Neural progenitor cell (in vitro differentiated cells): ENCODE results near the gene CEBPE.

Experiments used
- EZH2 ChIP-seq: fragments of 200-600 bp; sonication (generic); IDR thresholded peaks from 2 replicates; pipeline ENCODE4 v1.6.1; 2017; ENCODE audit warnings: antibody characterized with exemption, mild to moderate bottlenecking, moderate library complexity
- TF ChIP-seq, protein P1 (sequence below): fragments of 200-600 bp; sonication (generic); IDR thresholded peaks from 2 replicates; pipeline ENCODE4 v1.5.1; 2017; ENCODE audit warnings: antibody characterized with exemption, mild to moderate bottlenecking

DNA sequence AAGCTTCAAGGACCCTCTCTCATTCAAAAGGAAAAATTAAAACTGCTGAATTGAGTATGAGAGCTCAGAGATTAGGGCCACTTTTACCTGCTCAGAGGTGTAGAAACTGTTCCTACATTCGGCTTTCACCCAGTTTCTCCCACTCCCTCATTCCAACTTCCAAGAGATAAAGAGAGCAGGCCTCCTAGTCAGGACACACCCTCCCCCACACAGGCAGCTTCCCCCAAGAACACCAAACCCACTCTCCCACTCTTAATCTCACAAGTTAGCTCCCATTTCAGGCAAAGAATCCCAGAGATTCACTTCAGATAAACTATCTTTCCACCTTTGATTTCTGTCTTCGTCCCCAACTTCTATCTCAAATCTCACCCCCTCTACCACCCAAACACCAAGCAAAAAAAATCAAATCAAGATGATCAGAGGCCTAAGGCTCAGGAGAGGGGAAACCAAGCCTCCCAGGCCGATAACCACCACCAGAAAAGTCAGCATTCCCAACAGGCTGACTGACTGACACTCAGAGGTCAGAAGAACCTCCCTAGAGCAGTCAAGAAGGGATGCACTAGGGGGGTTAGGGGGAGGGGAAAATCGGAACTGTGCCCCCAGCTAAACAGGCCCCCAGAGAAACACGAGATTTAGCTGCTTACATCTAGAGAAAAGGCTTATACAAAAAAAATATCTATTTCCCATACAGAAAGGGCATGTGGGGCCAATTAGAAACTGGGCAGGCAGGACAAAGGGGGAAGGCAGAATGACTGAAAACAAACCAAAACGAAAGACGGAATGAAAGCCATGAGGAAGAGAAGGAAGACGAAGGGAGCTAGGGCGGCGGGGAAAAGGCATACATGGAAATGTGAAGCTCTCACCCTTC, 48.6 kb downstream of the CEBPE start:
- TF ChIP-seq, protein P1, sequence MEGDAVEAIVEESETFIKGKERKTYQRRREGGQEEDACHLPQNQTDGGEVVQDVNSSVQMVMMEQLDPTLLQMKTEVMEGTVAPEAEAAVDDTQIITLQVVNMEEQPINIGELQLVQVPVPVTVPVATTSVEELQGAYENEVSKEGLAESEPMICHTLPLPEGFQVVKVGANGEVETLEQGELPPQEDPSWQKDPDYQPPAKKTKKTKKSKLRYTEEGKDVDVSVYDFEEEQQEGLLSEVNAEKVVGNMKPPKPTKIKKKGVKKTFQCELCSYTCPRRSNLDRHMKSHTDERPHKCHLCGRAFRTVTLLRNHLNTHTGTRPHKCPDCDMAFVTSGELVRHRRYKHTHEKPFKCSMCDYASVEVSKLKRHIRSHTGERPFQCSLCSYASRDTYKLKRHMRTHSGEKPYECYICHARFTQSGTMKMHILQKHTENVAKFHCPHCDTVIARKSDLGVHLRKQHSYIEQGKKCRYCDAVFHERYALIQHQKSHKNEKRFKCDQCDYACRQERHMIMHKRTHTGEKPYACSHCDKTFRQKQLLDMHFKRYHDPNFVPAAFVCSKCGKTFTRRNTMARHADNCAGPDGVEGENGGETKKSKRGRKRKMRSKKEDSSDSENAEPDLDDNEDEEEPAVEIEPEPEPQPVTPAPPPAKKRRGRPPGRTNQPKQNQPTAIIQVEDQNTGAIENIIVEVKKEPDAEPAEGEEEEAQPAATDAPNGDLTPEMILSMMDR, result no peak
- no peak for TF ChIP-seq EZH2
